ENCODE data around the gene NCK2.

The NCK2 gene

GRCh38 chr2:105879106-105879802, 134.5 kb downstream of the NCK2 start:
- no peak for DNase-seq (ENCODE audit: insufficient read length, low spot score)
- no peak for FAIRE-seq
- no peak for TF ChIP-seq POLR2A (IDR thresholded peaks at IDR 0.05; ENCODE audit: low read depth, low read length)

GRCh38 chr2:105879803-105880300, 135.1 kb downstream of the NCK2 start:
- TF ChIP-seq POLR2A (IDR thresholded peaks at IDR 0.05; ENCODE audit: low read depth, low read length), result no peak
- FAIRE-seq, result no peak
- no peak for DNase-seq (ENCODE audit: insufficient read length, low spot score)

GRCh38 chr2:105880637-105881036, 135.9 kb downstream of the NCK2 start:
- FAIRE-seq (no peak), DNase-seq (ENCODE audit: insufficient read length, low spot score) (no peak)
- no peak for TF ChIP-seq POLR2A (IDR thresholded peaks at IDR 0.05; ENCODE audit: low read depth, low read length)

GRCh38 chr2:105881286-105882136, 136.8 kb downstream of the NCK2 start:
- FAIRE-seq (no peak), DNase-seq (ENCODE audit: insufficient read length, low spot score) (no peak)
- TF ChIP-seq POLR2A (IDR thresholded peaks at IDR 0.05; ENCODE audit: low read depth, low read length), result no peak

- FAIRE-seq (no peak), DNase-seq (ENCODE audit: insufficient read length, low spot score) (no peak)
- TF ChIP-seq POLR2A (IDR thresholded peaks at IDR 0.05; ENCODE audit: low read depth, low read length), result no peak
Observed at GRCh38 chr2:105882341-105882740, 137.6 kb downstream of the NCK2 start.

- no peak for FAIRE-seq
- no peak for TF ChIP-seq POLR2A (IDR thresholded peaks at IDR 0.05; ENCODE audit: low read depth, low read length)
- DNase-seq (ENCODE audit: insufficient read length, low spot score), result no peak
Observed at GRCh38 chr2:105882920-105883435, 138.3 kb downstream of the NCK2 start.

- FAIRE-seq, result no peak
- DNase-seq (ENCODE audit: insufficient read length, low spot score), result no peak
- no peak for TF ChIP-seq POLR2A (IDR thresholded peaks at IDR 0.05; ENCODE audit: low read depth, low read length)
Observed at GRCh38 chr2:105883911-105884694, 139.4 kb downstream of the NCK2 start.

- no peak for TF ChIP-seq POLR2A (IDR thresholded peaks at IDR 0.05; ENCODE audit: low read depth, low read length)
- FAIRE-seq (no peak), DNase-seq (ENCODE audit: insufficient read length, low spot score) (no peak)
Observed at GRCh38 chr2:105885456-105885855, 140.7 kb downstream of the NCK2 start.

- FAIRE-seq (no peak), DNase-seq (ENCODE audit: insufficient read length, low spot score) (no peak)
- no peak for TF ChIP-seq POLR2A (IDR thresholded peaks at IDR 0.05; ENCODE audit: low read depth, low read length)
Observed at GRCh38 chr2:105886029-105886454, 141.3 kb downstream of the NCK2 start.

- DNase-seq (ENCODE audit: insufficient read length, low spot score) (no peak), FAIRE-seq (no peak)
- TF ChIP-seq POLR2A (IDR thresholded peaks at IDR 0.05; ENCODE audit: low read depth, low read length), result no peak
Observed at GRCh38 chr2:105886687-105887086, 142.0 kb downstream of the NCK2 start.

- DNase-seq (ENCODE audit: insufficient read length, low spot score) (no peak), FAIRE-seq (no peak)
- TF ChIP-seq POLR2A (IDR thresholded peaks at IDR 0.05; ENCODE audit: low read depth, low read length), result no peak
Observed at GRCh38 chr2:105887256-105887655, 142.5 kb downstream of the NCK2 start.

- no peak for TF ChIP-seq POLR2A (IDR thresholded peaks at IDR 0.05; ENCODE audit: low read depth, low read length)
- FAIRE-seq (no peak), DNase-seq (ENCODE audit: insufficient read length, low spot score) (no peak)
Observed at GRCh38 chr2:105888625-105889024, 143.9 kb downstream of the NCK2 start.

- TF ChIP-seq POLR2A (IDR thresholded peaks at IDR 0.05; ENCODE audit: low read depth, low read length), result no peak
- no peak for FAIRE-seq
- no peak for DNase-seq (ENCODE audit: insufficient read length, low spot score)
Observed at GRCh38 chr2:105889046-105889445, 144.3 kb downstream of the NCK2 start.

GRCh38 chr2:105890111-105890510, 145.4 kb downstream of the NCK2 start:
- FAIRE-seq (no peak), DNase-seq (ENCODE audit: insufficient read length, low spot score) (no peak)
- TF ChIP-seq POLR2A (IDR thresholded peaks at IDR 0.05; ENCODE audit: low read depth, low read length), result no peak

Measured in H54 (cell line).